Activated CD4-positive, CD25-positive, alpha-beta regulatory T cell treated with anti-CD3 and anti-CD28 coated beads, Interleukin-2, amount 50 U/mL, for 72 hours (primary cell): Measurements from ENCODE around the gene DHPS.
"Not testable (repeated sequence)": the region's sequence is repeated elsewhere in the genome, so short reads cannot be mapped to it uniquely, and the experiment has no call there.

Experiments used
- DNase-seq: peaks from one replicate; pipeline ENCODE4 v3.0.0; 2021

DHPS gene

DNA sequence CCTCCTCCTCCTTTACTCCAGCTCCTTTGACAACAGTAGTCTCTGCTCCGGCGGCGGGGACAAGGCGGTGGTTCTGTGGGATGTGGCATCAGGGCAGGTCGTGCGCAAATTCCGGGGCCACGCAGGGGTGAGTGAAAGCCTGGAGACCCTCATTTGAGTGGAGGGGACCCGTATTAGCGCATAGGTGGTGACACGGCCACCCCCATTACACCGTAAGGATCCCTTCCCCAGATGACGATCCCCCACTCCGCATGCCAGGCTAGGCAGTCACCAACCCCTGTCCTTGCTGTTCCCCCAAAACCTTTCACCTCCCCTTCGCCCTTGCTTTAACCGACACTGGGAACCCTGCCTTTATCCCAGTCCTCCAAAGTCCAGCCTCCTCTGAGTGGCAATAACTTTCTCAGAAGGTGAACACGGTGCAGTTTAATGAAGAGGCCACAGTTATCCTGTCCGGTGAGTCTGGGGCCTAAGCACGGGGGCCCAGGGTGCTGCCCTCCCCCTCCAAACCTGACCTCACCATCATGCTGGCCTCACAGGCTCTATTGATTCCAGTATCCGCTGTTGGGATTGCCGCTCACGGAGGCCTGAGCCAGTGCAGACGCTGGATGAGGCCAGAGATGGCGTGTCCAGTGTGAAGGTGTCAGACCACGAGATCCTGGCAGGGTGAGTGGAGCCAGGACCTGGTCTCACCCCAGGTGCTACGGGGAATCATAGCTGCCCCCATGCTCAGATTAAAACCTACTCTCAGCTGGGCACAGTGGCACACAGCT lies 11.3 kb downstream of the DHPS start:
- no peak for DNase-seq

DNA sequence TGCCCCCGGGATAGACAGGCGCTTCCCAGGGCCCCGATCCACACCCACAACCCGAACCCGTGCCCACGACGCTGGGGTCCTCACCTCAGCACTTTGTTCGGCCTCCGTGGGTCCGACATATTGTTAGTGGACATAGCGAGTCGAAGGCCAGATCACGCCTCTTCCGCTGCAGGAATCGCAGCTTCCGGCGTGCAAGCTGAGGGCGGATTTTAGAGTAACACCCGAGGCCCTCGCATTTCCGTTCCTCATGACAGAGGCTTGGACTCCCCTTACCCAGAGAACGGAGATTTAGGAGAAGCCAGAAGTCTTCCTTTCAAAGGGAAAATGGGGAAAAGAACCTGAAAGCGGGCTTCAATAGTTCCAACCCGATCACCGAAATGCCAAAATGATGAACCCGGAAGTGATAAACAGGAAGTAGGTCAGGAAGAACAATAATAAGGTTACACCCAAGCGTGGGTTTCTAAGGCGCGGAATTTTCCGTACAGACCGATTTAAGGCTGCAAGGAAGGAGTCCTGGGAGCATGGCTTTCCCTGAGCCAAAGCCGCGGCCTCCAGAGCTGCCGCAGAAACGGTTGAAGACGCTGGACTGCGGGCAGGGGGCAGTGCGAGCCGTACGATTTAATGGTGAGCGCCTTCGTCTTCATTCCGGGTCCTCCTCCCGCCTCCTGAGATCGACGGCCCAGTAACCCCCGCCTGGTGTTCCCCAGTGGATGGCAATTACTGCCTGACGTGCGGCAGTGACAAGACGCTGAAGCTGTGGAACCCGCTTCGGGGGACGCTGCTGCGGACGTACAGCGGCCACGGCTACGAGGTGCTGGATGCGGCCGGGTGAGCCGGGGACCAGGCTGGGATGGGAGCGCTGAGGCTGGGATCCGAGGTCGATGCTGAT lies 12.2 kb downstream of the DHPS start:
- peak; percentile 77 for DNase-seq

DNA sequence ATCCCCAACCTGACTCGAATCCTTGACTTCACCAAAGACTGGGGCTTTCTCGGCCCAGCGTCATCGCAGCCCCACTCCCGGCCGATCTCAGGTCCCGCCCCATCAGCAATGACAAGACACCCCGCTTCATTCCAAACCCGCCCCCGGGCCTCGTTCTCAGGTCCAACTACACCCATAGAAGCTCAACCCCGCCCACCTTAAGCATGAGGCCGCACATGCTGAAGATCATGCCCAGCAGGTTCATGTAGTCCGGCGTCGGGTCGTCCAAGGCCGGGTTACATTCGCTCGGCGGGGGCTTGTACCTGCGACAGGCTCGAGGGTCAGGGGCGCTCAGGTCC lies 12.8 kb downstream of the DHPS start:
- DNase-seq: peak; percentile 61

DNA sequence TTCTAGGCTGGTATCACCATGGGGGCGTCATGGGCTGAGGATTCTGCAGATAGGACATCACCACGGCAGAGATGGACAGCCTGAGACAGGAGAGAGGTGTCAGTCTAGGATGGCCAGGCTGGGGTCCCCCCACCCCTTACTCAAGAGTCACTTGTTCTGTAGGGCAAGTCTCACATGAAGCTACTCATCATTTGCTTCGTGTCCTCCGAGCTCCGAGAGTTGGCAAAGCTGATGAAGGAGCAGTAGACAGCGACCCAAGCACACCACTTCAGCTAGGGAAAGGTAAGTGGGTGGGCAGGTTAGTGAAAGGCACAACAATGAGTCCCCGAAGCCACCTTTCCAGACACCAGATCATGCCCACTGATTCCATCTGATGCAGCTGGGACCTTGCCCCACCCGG lies 13.3 kb downstream of the DHPS start:
- DNase-seq: no peak

- no peak for DNase-seq
Observed at GRCh38 chr19:12667731-12668302, 13.9 kb downstream of the DHPS start.

GRCh38 chr19:12666265-12667048 lies 15.2 kb downstream of the DHPS start, which contains the start of the genes MAN2B1 and WDR83:
Gene MAN2B1 (minus strand): TSS chr19:12666742. CDS start chr19:12666701, 41 bp downstream.
Gene WDR83 (plus strand): TSS chr19:12666807. CDS start chr19:12669791, 2,984 bp downstream.
- DNase-seq: peak; percentile 76

DNA sequence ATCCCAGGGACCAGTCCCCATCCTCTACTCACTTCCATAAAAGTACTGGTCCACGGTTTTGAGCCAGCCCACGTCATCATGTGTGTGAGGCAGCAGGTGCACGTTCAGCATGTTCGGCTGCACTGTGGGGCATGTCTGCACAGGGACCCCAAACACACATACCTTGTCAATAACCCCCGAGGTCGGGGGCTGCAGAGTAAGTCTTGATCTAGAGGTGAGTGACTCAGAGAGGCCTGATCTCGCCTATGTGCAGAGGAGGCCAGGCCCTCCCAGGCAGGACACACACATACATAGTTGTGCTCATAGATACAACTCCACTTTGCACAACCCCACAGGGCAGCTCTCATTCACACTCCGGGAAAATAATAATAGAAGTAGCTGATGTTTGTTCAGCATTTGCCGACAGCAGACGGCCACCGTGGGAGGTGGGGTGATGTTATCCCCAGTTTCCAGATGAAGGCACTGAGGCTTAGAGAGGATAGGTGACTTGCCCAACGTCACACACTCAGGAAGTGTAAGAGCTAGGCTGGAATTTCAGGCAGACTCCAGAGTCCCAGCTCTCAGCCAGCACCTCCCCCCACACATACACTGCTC lies 15.9 kb downstream of the DHPS start:
- no peak for DNase-seq

GRCh38 chr19:12665281-12665573 lies 16.5 kb downstream of the DHPS start:
- no peak for DNase-seq

GRCh38 chr19:12664406-12665280 lies 17.0 kb downstream of the DHPS start:
- no peak for DNase-seq

GRCh38 chr19:12660980-12661379 lies 20.7 kb downstream of the DHPS start:
- no peak for DNase-seq

DNA sequence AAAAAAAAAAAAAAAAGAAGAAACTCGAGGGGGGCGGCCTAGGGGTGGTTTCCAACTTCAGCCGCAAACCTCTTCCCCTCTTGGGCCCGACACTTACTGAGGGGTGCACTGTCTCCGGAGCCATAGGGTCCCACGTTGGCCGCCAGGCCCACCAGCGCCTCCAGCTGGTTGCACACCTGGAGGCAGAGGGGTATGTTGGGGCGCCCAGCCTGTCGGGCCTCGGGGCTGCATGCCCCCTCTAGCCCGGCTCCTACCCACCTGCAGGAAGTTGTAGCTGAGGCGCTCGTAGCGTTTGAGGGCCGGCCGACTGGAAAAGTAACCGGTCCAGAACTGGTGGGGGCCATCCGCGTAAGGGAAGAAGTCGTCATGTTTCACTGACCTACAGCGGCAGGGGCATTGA lies 23.7 kb downstream of the DHPS start:
- no peak for DNase-seq

- peak; percentile 53 for DNase-seq
Observed at GRCh38 chr19:12656899-12657571, 24.6 kb downstream of the DHPS start.

GRCh38 chr19:12655546-12655945 lies 26.1 kb downstream of the DHPS start:
- DNase-seq: no peak

DNA sequence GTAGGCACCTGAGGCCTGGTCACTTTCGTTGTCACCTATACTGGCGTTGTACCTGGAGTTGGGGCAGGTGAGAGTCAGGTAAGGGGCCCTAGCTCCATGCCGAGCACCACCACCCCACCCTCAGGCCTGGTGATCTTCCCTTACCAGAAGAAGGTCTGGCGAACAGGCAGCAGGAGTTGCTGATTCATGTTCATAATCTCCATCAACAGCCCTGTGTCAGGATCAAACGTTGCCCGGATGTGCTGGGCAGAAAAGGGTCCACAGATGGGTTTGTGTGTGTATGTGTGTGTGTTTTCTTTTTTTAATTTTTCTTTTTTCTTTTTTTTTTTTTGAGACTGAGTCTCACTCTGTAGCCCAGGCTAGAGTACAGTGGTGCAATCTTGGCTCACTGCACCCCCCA lies 29.5 kb downstream of the DHPS start:
- no peak for DNase-seq

DNA sequence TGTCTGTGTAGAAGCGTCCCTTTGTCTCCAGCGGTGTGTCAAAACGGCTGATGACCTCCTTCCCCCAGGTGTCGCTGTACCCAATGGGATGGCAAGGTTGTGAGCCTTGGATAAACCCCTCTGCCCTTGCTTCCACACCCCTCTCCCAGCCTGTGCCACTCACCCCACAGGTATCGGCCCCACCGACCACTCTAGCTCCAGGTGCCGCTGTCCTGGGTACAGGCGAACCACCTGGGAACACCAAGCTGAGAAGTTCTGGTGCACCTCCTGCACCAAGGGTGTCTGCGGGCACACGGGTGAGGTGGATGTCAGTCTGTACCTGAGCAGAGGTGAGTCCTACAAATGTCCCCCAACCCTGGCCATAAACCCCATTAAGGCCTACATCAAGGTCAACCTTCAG lies 31.7 kb downstream of the DHPS start:
- DNase-seq: no peak

GRCh38 chr19:12648088-12648487 lies 33.6 kb downstream of the DHPS start:
- no peak for DNase-seq

GRCh38 chr19:12647490-12648071 lies 34.1 kb downstream of the DHPS start:
- DNase-seq: peak; percentile 64

DNA sequence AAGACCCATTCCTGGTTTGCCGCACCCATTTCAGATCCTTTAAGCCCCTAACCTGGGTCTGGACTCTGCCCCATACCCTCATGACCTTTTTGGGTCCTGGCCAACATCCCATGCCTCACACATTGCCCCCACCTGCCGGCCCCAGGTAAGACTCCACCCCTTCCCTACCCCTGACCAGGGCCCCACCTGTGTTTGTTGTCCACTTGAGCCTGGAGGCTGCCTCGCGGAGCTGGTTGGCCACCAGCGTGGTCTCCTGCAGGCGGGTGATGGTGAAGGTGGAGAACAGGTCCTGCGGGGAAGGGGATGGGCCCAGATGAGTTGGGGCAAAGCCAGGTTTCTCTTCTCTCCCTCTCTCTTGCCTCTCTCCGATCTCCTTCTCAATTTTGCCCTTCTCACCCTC lies 34.6 kb downstream of the DHPS start:
- no peak for DNase-seq

DNA sequence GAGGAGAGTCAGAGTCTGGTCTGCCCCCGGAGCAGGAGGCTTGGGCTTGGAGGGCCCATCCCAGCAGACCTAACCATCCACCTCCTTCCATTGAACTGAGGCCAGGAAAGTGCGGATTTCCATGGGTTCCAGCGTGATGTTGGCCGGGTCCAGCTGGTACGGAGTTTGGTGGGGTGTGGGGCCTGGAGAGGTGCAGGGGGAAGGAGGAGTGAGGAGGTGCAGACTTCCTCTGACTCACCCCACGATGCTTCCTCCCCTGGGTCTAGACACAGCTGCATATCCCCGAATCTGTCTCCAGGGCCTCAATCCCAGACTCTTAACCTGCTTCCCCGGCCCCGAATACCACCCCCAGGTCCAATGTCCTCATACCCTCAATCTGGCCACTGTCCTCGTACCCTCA lies 35.1 kb downstream of the DHPS start:
- no peak for DNase-seq

DNA sequence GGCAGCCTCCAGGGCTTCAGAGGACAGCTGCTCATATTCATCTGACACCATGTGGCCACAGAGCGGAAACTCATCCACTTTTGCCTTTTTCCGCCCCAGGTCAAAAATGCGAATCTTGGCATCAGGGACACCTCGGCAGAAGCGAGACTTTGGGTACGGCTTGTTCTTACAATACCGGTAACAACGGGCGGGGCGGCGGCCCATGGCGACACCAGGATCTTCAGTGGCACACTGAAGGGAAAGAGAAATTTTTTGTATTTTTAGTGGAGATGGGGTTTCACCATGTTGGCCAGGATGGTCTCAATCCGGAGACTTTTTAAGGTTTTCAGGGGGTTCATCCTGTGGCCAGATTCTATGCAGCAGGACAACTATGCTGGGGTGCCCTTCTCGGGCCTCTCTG lies 38.0 kb downstream of the DHPS start:
- not testable (repeated sequence) for DNase-seq

- no peak for DNase-seq
Observed at GRCh38 chr19:12642506-12642905, 39.2 kb downstream of the DHPS start.
